CD4-positive, CD25-positive, alpha-beta regulatory T cell (primary cell): Measurements from ENCODE around the gene ZNF808. TPM values are rescaled to one million over a fixed set of nuclear protein-coding genes. Genes with fewer than 3 reads are reported as not detected.
"Not testable (repeated sequence)": the region's sequence is repeated elsewhere in the genome, so short reads cannot be mapped to it uniquely, and the experiment has no call there.

Experiments
- ATAC-seq, 2 donors: fragments of 150-1000 bp; cut with Tn5 transposase; one replicate each; pipeline ENCODE4 v1.10.0; 2021; ENCODE audit warnings: low read depth in 2 of 2, moderate number of reproducible peaks in 2 of 2, moderate library complexity in 1 of 2
- DNase-seq, 3 donors: peaks; one replicate each; pipeline versions ENCODE4 v3.0.0 to v3.0.0-alpha.2; 2012 to 2022; ENCODE audit warnings: mixed read lengths in 1 of 3
- H3K27ac ChIP-seq: one replicate; pipeline ENCODE4 v1.7.0; 2013; ENCODE audit warnings: mild to moderate bottlenecking, low read length; ENCODE audit not compliant: insufficient read depth, poor library complexity, severe bottlenecking
- H3K27me3 ChIP-seq: one replicate; pipeline ENCODE4 v1.7.0; 2013; ENCODE audit warnings: low read length; ENCODE audit not compliant: control insufficient read depth, insufficient read depth
- H3K36me3 ChIP-seq: one replicate; pipeline ENCODE4 v1.7.0; 2013; ENCODE audit warnings: mild to moderate bottlenecking, low read length, moderate library complexity; ENCODE audit not compliant: control insufficient read depth, insufficient read depth
- H3K4me1 ChIP-seq: 2 replicates; pipeline ENCODE4 v1.7.0; 2013; ENCODE audit warnings: mild to moderate bottlenecking, low read length; ENCODE audit not compliant: insufficient read depth, control insufficient read depth, poor library complexity, severe bottlenecking
- H3K4me3 ChIP-seq: one replicate; pipeline ENCODE4 v1.7.0; 2013; ENCODE audit warnings: low read depth, mild to moderate bottlenecking, low read length, moderate library complexity
- H3K9me3 ChIP-seq, 2 experiments: 1 replicate in 1 of 2; 2 replicates in 1 of 2; pipeline ENCODE4 v1.7.0; 2013; ENCODE audit warnings: low read length in 2 of 2, mild to moderate bottlenecking in 1 of 2, moderate library complexity in 1 of 2; ENCODE audit not compliant: control insufficient read depth in 2 of 2
- H3K27ac Mint-ChIP-seq, 3 donors: one replicate each; pipeline ENCODE4 v1.8.0; 2020 to 2022; ENCODE audit warnings: mild to moderate bottlenecking in 3 of 3, mixed read lengths in 3 of 3, moderate library complexity in 2 of 3
- H3K27me3 Mint-ChIP-seq: one replicate; pipeline ENCODE4 v1.8.0; 2022; ENCODE audit warnings: mild to moderate bottlenecking, mixed read lengths
- H3K36me3 Mint-ChIP-seq: one replicate; pipeline ENCODE4 v1.8.0; 2020; ENCODE audit warnings: mixed read lengths
- H3K4me1 Mint-ChIP-seq, 4 donors: one replicate each; pipeline ENCODE4 v1.8.0; 2020 to 2022; ENCODE audit warnings: mixed read lengths in 4 of 4, mild to moderate bottlenecking in 1 of 4
- H3K4me3 Mint-ChIP-seq, 4 donors: one replicate each; pipeline ENCODE4 v1.8.0; 2020 to 2022; ENCODE audit warnings: mild to moderate bottlenecking in 4 of 4, mixed read lengths in 4 of 4, moderate library complexity in 3 of 4
- H3K9me3 Mint-ChIP-seq, 7 donors: one replicate each; pipeline ENCODE4 v1.8.0; 2020 to 2022; ENCODE audit warnings: mixed read lengths in 7 of 7, mild to moderate bottlenecking in 3 of 7, moderate library complexity in 2 of 7
- polyA plus RNA-seq, 4 donors: library from polyadenylated mRNA; unstranded; fragments of 300-500 nt; fragmentation: Illumina TruSeq; gene quantifications; one replicate each; pipeline ENCODE4 v1.2.3, GENCODE V29; 2021
- total RNA-seq: library from RNA; stranded (reverse); gene quantifications from one replicate; pipeline ENCODE4 v1.2.3, GENCODE V29; 2022

The ZNF808 gene
- total and polyA plus RNA-seq, 5 donors from 2014 or later: 7.2 to 19.3 (median 7.6) TPM

GRCh38 chr19:52570000-52570861 is 42.8 kb downstream of the ZNF808 start, which contains the start of gene ZNF701:
ZNF701 (plus strand) TSS chr19:52570287; CDS start chr19:52574148, 3,861 bp downstream.
- Mint-ChIP-seq H3K9me3 (peaks cover 5 to 49% (median 24%) of the 10 kb centered on the region in 7 donors), H3K27ac (peak within 1 kb of the TSS; percentile 95 to 99 (median 96)), H3K4me1 (peaks cover 0 to 46% (median 19%) of the 10 kb centered on the region in 4 donors), H3K36me3 (peaks cover 46% of the 10 kb centered on the region), H3K4me3 (peak within 1 kb of the TSS; percentile 92 to 96 (median 95)), H3K27me3 (no peaks in the 10 kb centered on the region)
- DNase-seq (peak; percentile 83 to 94 (median 92)), ATAC-seq (peak; percentile 97 to 98)
- peaks cover 20 to 66% of the 10 kb centered on the region in 2 experiments for H3K9me3 ChIP-seq
- peaks cover 13% of the 10 kb centered on the region for H3K4me1 ChIP-seq
- H3K4me3 ChIP-seq: peak within 1 kb of the TSS; percentile 97
- peaks cover 32% of the 10 kb centered on the region for H3K36me3 ChIP-seq
- H3K27ac ChIP-seq: peak within 1 kb of the TSS; percentile 70
- H3K27me3 ChIP-seq: no peaks in the 10 kb centered on the region

DNA sequence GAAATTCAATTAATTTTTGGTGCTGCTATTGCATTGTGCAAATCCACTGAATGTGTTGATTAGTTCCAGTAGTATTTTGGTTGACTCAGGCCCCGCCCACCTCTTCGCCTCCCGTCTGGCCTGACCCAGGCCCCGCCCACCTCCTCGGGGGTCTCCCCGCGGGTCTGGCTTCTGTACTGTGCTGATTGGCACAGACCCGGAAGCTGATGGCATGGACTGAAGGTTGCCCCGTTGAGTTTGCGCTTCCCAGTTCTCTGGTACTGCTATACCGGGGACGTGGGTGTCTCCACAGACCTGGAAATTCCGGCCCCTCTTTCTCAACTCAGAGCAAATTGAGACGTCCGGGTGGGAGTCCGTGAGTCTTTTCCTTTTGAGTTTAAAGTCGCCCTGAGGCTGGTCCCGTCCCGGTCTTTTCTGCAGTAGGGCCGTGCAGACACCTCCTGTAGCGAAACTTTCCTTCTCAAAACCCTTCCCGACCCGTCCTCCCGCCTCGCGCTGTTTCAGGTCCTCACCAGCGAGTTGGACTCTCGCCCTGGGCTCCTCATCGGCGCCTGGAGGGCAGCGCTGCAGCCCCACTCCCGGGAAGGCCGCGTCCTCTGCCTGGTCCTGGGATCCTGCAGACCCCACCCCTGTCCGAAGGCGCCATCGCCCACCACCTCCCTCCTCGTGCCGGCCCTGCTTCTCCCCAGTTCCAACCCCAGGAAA is 57.4 kb downstream of the ZNF808 start:
- Mint-ChIP-seq H3K4me3 (no peak overlapping the region), H3K4me1 (no peaks in the 10 kb centered on the region), H3K9me3 (peaks cover 0 to 62% (median 21%) of the 10 kb centered on the region in 7 donors), H3K36me3 (peaks cover 46% of the 10 kb centered on the region), H3K27me3 (no peaks in the 10 kb centered on the region), H3K27ac (no peak overlapping the region)
- H3K27me3 ChIP-seq: no peaks in the 10 kb centered on the region
- H3K4me3 ChIP-seq: no peak overlapping the region
- H3K27ac ChIP-seq: no peak overlapping the region
- H3K9me3 ChIP-seq: peaks cover 48 to 90% of the 10 kb centered on the region in 2 experiments
- ATAC-seq (no peak), DNase-seq (no peak)
- no peaks in the 10 kb centered on the region for H3K4me1 ChIP-seq
- H3K36me3 ChIP-seq: peaks cover 35% of the 10 kb centered on the region

DNA sequence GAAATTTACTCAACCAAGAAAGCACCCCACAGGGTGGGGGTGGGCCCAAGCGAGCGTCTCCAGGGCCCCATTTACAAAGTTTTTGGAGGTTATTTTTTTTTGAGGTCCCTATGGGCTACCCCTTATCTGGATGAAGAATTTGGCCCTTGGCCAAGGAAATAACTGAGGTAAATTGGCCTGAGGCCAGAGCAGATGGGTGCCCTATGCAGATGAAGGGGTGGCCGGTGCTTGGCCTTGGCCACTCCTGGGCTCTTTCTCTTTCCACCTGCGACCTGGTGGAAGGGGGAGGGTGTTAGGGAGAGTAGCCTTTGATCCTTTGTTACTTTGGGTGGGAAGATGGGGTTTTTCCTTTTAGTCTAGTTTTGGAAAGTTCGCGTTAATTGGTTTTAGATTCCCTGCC is 58.1 kb downstream of the ZNF808 start:
- ATAC-seq: no peak
- peaks cover 49% of the 10 kb centered on the region for H3K36me3 Mint-ChIP-seq
- DNase-seq: no peak
- H3K27me3 Mint-ChIP-seq: no peaks in the 10 kb centered on the region
- Histone ChIP-seq H3K27ac (no peak overlapping the region), H3K27me3 (no peaks in the 10 kb centered on the region), H3K9me3 (peaks cover 45 to 86% of the 10 kb centered on the region in 2 experiments), H3K4me1 (no peaks in the 10 kb centered on the region), H3K4me3 (no peak overlapping the region), H3K36me3 (peaks cover 28% of the 10 kb centered on the region)
- no peak overlapping the region for H3K27ac Mint-ChIP-seq
- no peaks in the 10 kb centered on the region for H3K4me1 Mint-ChIP-seq
- H3K9me3 Mint-ChIP-seq: peaks cover 0 to 66% (median 22%) of the 10 kb centered on the region in 7 donors
- no peak overlapping the region for H3K4me3 Mint-ChIP-seq

GRCh38 chr19:52590728-52591127 is 63.3 kb downstream of the ZNF808 start:
- H3K27ac Mint-ChIP-seq: no peak overlapping the region
- peaks cover 0 to 45% (median 13%) of the 10 kb centered on the region in 7 donors for H3K9me3 Mint-ChIP-seq

DNA sequence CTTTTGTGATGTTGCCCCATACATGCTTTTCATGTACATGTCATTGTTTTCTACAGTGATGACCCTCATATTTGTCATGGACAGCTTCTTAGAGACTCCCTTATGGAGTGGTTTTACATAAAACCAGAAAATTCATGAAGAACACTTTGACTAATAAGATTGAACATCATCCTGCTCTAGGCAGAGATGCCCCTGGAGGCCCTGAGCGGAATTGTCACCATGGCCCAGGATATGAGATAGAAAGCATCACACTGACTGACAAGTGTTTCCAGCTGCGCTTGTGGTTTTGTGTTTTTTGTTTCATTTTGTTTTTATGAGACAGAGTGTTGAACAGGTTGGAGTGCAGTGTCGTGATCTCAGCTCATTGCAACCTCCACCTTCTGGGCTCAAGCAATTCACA is 64.8 kb downstream of the ZNF808 start:
- no peaks in the 10 kb centered on the region for H3K27me3 Mint-ChIP-seq
- no peak for ATAC-seq
- no peak for DNase-seq
- Histone ChIP-seq H3K4me3 (no peak overlapping the region), H3K4me1 (no peaks in the 10 kb centered on the region), H3K27ac (no peak overlapping the region), H3K27me3 (no peaks in the 10 kb centered on the region), H3K36me3 (peaks cover 5% of the 10 kb centered on the region), H3K9me3 (peaks cover 28 to 42% of the 10 kb centered on the region in 2 experiments)
- H3K4me1 Mint-ChIP-seq: no peaks in the 10 kb centered on the region
- H3K4me3 Mint-ChIP-seq: no peak overlapping the region
- H3K36me3 Mint-ChIP-seq: peaks cover 53% of the 10 kb centered on the region
- H3K9me3 Mint-ChIP-seq: peaks cover 0 to 48% (median 18%) of the 10 kb centered on the region in 7 donors
- no peak overlapping the region for H3K27ac Mint-ChIP-seq

More at GRCh38 chr19:52590728-52591127, 63.3 kb downstream of the ZNF808 start:
- H3K27ac ChIP-seq: no peak overlapping the region
- Mint-ChIP-seq H3K4me3 (no peak overlapping the region), H3K4me1 (no peaks in the 10 kb centered on the region), H3K27me3 (no peaks in the 10 kb centered on the region), H3K36me3 (peaks cover 39% of the 10 kb centered on the region)
- peaks cover 5% of the 10 kb centered on the region for H3K36me3 ChIP-seq
- no peak for DNase-seq
- peaks cover 18 to 42% of the 10 kb centered on the region in 2 experiments for H3K9me3 ChIP-seq
- no peak for ATAC-seq
- H3K4me3 ChIP-seq: no peak overlapping the region
- H3K4me1 ChIP-seq: no peaks in the 10 kb centered on the region
- H3K27me3 ChIP-seq: no peaks in the 10 kb centered on the region

DNA sequence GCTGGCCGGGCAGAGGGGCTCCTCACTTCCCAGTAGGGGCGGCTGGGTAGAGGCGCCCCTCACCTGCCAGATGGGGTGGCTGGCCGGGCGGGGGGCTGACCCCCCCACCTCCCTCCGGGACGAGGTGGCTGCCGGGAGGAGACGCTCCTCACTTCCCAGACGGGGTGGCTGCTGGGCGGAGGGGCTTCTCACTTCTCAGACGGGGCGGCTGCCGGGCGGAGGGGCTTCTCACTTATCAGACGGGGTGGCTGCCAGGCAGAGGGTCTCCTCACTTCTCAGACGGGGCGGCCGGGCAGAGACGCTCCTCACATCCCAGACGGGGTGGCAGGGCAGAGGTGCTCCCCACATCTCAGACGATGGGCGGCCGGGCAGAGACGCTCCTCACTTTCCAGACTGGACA is 66.0 kb downstream of the ZNF808 start:
- not testable (repeated sequence) for H3K4me3 ChIP-seq, ATAC-seq, H3K27ac Mint-ChIP-seq, H3K4me3 Mint-ChIP-seq, DNase-seq, H3K27me3 Mint-ChIP-seq, H3K27me3 ChIP-seq, H3K4me1 Mint-ChIP-seq, H3K27ac ChIP-seq, H3K4me1 ChIP-seq, H3K36me3 ChIP-seq
- H3K9me3 ChIP-seq: peaks cover 29 to 38% of the 10 kb centered on the region in 2 experiments
- peaks cover 0 to 46% (median 19%) of the 10 kb centered on the region in 7 donors for H3K9me3 Mint-ChIP-seq
- H3K36me3 Mint-ChIP-seq: peaks cover 45% of the 10 kb centered on the region

GRCh38 chr19:52599241-52599640 is 71.8 kb downstream of the ZNF808 start:
- H3K27ac Mint-ChIP-seq: no peak overlapping the region
- H3K9me3 ChIP-seq: peaks cover 18 to 38% of the 10 kb centered on the region in 2 experiments
- H3K27ac ChIP-seq: no peak overlapping the region
- no peak overlapping the region for H3K4me3 ChIP-seq
- H3K9me3 Mint-ChIP-seq: peaks cover 0 to 31% (median 11%) of the 10 kb centered on the region in 7 donors
- peak overlapping the region in 1 of 4 donors; percentile 47 for H3K4me3 Mint-ChIP-seq
- DNase-seq (no peak), ATAC-seq (no peak)
- peaks cover 8 to 34% (median 15%) of the 10 kb centered on the region in 4 donors for H3K4me1 Mint-ChIP-seq
- H3K4me1 ChIP-seq: peaks cover 15% of the 10 kb centered on the region
- no peaks in the 10 kb centered on the region for H3K36me3 ChIP-seq
- H3K36me3 Mint-ChIP-seq: peaks cover 32% of the 10 kb centered on the region
- H3K27me3 Mint-ChIP-seq: no peaks in the 10 kb centered on the region
- H3K27me3 ChIP-seq: no peaks in the 10 kb centered on the region
